Type B pancreatic cell (in vitro differentiated cells): ENCODE results near the gene ICAM3. TPM values are rescaled to one million over a fixed set of nuclear protein-coding genes. Genes with fewer than 3 reads are reported as not detected.
A peak's percentile ranks its signal among the peaks of the same experiment; 100 is the strongest.
"Not testable (repeated sequence)": the region's sequence is repeated elsewhere in the genome, so short reads cannot be mapped to it uniquely, and the experiment has no call there.

Source experiments
- DNase-seq: peaks from one replicate; pipeline ENCODE4 v3.0.0; 2021; ENCODE audit warnings: mixed read lengths; ENCODE audit not compliant: unreplicated experiment; ENCODE audit errors: extremely low spot score
- H3K27ac Mint-ChIP-seq: 2 replicates; pipeline ENCODE4 v1.8.0; 2021; ENCODE audit warnings: mild to moderate bottlenecking, mixed read lengths
- H3K27me3 Mint-ChIP-seq: 2 replicates; pipeline ENCODE4 v1.8.0; 2021; ENCODE audit warnings: mixed read lengths
- H3K36me3 Mint-ChIP-seq: 2 replicates; pipeline ENCODE4 v1.8.0; 2021; ENCODE audit warnings: mixed read lengths
- H3K4me1 Mint-ChIP-seq: one replicate; pipeline ENCODE4 v1.8.0; 2021; ENCODE audit warnings: mixed read lengths; ENCODE audit not compliant: unreplicated experiment
- H3K4me3 Mint-ChIP-seq: 2 replicates; pipeline ENCODE4 v1.8.0; 2021; ENCODE audit warnings: mild to moderate bottlenecking, mixed read lengths
- H3K9me3 Mint-ChIP-seq: 2 replicates; pipeline ENCODE4 v1.8.0; 2021; ENCODE audit warnings: mixed read lengths
- CTCF ChIP-seq: fragments of 200-600 bp; sonication (generic); conservative IDR thresholded peaks from 2 replicates; pipeline ENCODE4 v1.5.0; 2021; ENCODE audit warnings: antibody characterized with exemption, mild to moderate bottlenecking
- long read RNA-seq: library from polyadenylated mRNA; unstranded; transcript quantifications from one replicate; pipeline ENCODE4 v2.0.0, GENCODE V29; 2020
- total RNA-seq: library from RNA; stranded (reverse); gene quantifications from 2 replicates; pipeline ENCODE4 v1.2.1, GENCODE V29; 2021; ENCODE audit warnings: low replicate concordance

Gene ICAM3
- total RNA-seq: 5.8 and 8.2 TPM in 2 replicates
- long read RNA-seq, partial matches to known transcripts: 2 of 2 reads
- long read RNA-seq, other reads (novel, unspliced or antisense): 0 of 2 reads

GRCh38 chr19:10339380-10339960 is at the start of gene ICAM3:
TSS of gene ICAM3 (minus strand) at chr19:10339624. CDS start at chr19:10339614, 10 bp downstream.
- DNase-seq: no peak
- peaks cover 4% of the 10 kb centered on the region for H3K27me3 Mint-ChIP-seq
- H3K4me3 Mint-ChIP-seq: no peak within 1 kb of the TSS
- TF ChIP-seq CTCF: no peak
- H3K27ac Mint-ChIP-seq: no peak within 1 kb of the TSS
- no peaks in the 10 kb centered on the region for H3K4me1 Mint-ChIP-seq
- H3K36me3 Mint-ChIP-seq: no peaks in the 10 kb centered on the region
- no peaks in the 10 kb centered on the region for H3K9me3 Mint-ChIP-seq

- peak; percentile 90 for DNase-seq
- Mint-ChIP-seq H3K27ac (no peak overlapping the region), H3K4me1 (peaks cover 5% of the 10 kb centered on the region), H3K9me3 (no peaks in the 10 kb centered on the region), H3K36me3 (peaks cover 5% of the 10 kb centered on the region), H3K4me3 (no peak overlapping the region), H3K27me3 (no peaks in the 10 kb centered on the region)
- TF ChIP-seq CTCF: peak; percentile 97
These were observed 49.5 kb upstream of the ICAM3 start for GRCh38 chr19:10388957-10389356.

- DNase-seq: no peak
- no peaks in the 10 kb centered on the region for H3K36me3 Mint-ChIP-seq
- H3K9me3 Mint-ChIP-seq: no peaks in the 10 kb centered on the region
- H3K4me3 Mint-ChIP-seq: no peak overlapping the region
- no peak overlapping the region for H3K27ac Mint-ChIP-seq
- no peaks in the 10 kb centered on the region for H3K27me3 Mint-ChIP-seq
- no peak for TF ChIP-seq CTCF
- H3K4me1 Mint-ChIP-seq: peaks cover 19% of the 10 kb centered on the region
These were observed 45.2 kb upstream of the ICAM3 start for GRCh38 chr19:10384580-10384979.

- not testable (repeated sequence) for H3K4me3 Mint-ChIP-seq, DNase-seq, H3K9me3 Mint-ChIP-seq, H3K27me3 Mint-ChIP-seq, H3K27ac Mint-ChIP-seq, H3K36me3 Mint-ChIP-seq
- peaks cover 16% of the 10 kb centered on the region for H3K4me1 Mint-ChIP-seq
These were observed 43.7 kb upstream of the ICAM3 start for GRCh38 chr19:10383223-10383499.

- Mint-ChIP-seq H3K4me1 (peaks cover 16% of the 10 kb centered on the region), H3K4me3 (peak within 1 kb of the TSS; percentile 97), H3K27me3 (no peaks in the 10 kb centered on the region), H3K27ac (peak within 1 kb of the TSS; percentile 90), H3K36me3 (peaks cover 4% of the 10 kb centered on the region), H3K9me3 (no peaks in the 10 kb centered on the region)
- DNase-seq: peak; percentile 95
- no peak for TF ChIP-seq CTCF
These were observed 41.1 kb upstream of the ICAM3 start, which contains the start of gene TYK2 for GRCh38 chr19:10380313-10381102. TSS of gene TYK2 (minus strand) at chr19:10380572. CDS start at chr19:10378406, 2,166 bp downstream.

GRCh38 chr19:10379880-10380312 is 40.5 kb upstream of the ICAM3 start:
- Mint-ChIP-seq H3K27ac (peak overlapping the region; percentile 90), H3K36me3 (peaks cover 6% of the 10 kb centered on the region), H3K4me3 (peak overlapping the region; percentile 97), H3K27me3 (no peaks in the 10 kb centered on the region), H3K9me3 (no peaks in the 10 kb centered on the region), H3K4me1 (peaks cover 16% of the 10 kb centered on the region)
- DNase-seq: no peak
- TF ChIP-seq CTCF: no peak
